ENCODE measurements around the gene FAM117A.
A peak's percentile ranks its signal among the peaks of the same experiment; 100 is the strongest.

FAM117A gene

GRCh38 chr17:49763735-49764558 lies at the start of gene FAM117A:
Gene FAM117A, minus strand, starts transcription at chr17:49764131. Its CDS starts 44 bp downstream, at chr17:49764087.
- DNase-seq (ENCODE audit: low read depth): peak; percentile 96

- DNase-seq (ENCODE audit: low read depth): no peak
Measured at GRCh38 chr17:49809056-49809455, 45.1 kb upstream of the FAM117A start.

GRCh38 chr17:49798738-49799137 lies 34.8 kb upstream of the FAM117A start:
- DNase-seq (ENCODE audit: low read depth): no peak

- no peak for DNase-seq (ENCODE audit: low read depth)
Measured at GRCh38 chr17:49798182-49798581, 34.3 kb upstream of the FAM117A start.

GRCh38 chr17:49795372-49795771 lies 31.4 kb upstream of the FAM117A start:
- no peak for DNase-seq (ENCODE audit: low read depth)

- DNase-seq (ENCODE audit: low read depth): no peak
Measured at GRCh38 chr17:49793309-49793708, 29.4 kb upstream of the FAM117A start.

GRCh38 chr17:49789243-49789578 lies 25.3 kb upstream of the FAM117A start:
- DNase-seq (ENCODE audit: low read depth): no peak

GRCh38 chr17:49788478-49789242 lies 24.7 kb upstream of the FAM117A start, which contains the start of gene KAT7:
Gene KAT7, plus strand, starts transcription at chr17:49788681. Its CDS starts 154 bp downstream, at chr17:49788835.
- DNase-seq (ENCODE audit: low read depth): peak; percentile 97

GRCh38 chr17:49787884-49788477 lies 24.1 kb upstream of the FAM117A start:
- no peak for DNase-seq (ENCODE audit: low read depth)

- no peak for DNase-seq (ENCODE audit: low read depth)
Measured at GRCh38 chr17:49784636-49785035, 20.7 kb upstream of the FAM117A start.

- DNase-seq (ENCODE audit: low read depth): no peak
Measured at GRCh38 chr17:49783791-49784190, 19.9 kb upstream of the FAM117A start.

- no peak for DNase-seq (ENCODE audit: low read depth)
Measured at GRCh38 chr17:49783071-49783715, 19.3 kb upstream of the FAM117A start.

- no peak for DNase-seq (ENCODE audit: low read depth)
Measured at GRCh38 chr17:49779739-49780231, 15.9 kb upstream of the FAM117A start.

GRCh38 chr17:49779156-49779738 lies 15.3 kb upstream of the FAM117A start:
- DNase-seq (ENCODE audit: low read depth): no peak

GRCh38 chr17:49777563-49777962 lies 13.6 kb upstream of the FAM117A start:
- DNase-seq (ENCODE audit: low read depth): no peak

- no peak for DNase-seq (ENCODE audit: low read depth)
Measured at GRCh38 chr17:49776551-49777300, 12.8 kb upstream of the FAM117A start.

GRCh38 chr17:49775546-49776260 lies 11.8 kb upstream of the FAM117A start:
- no peak for DNase-seq (ENCODE audit: low read depth)

- DNase-seq (ENCODE audit: low read depth): no peak
Measured at GRCh38 chr17:49766918-49767530, 3.1 kb upstream of the FAM117A start.

GRCh38 chr17:49764559-49765180 lies 739 bp upstream of the FAM117A start:
- no peak for DNase-seq (ENCODE audit: low read depth)

Data from activated T-cell treated with anti-CD3 and anti-CD28 coated beads for 24 hours (primary cell).